Measurements from ENCODE around the gene MAGT1.
"Not testable (repeated sequence)": the region's sequence is repeated elsewhere in the genome, so short reads cannot be mapped to it uniquely, and the experiment has no call there.

Gene MAGT1

GRCh38 chrX:77831544-77831943 is 63.7 kb downstream of the MAGT1 start:
- not testable (repeated sequence) for DNase-seq (ENCODE audit: low read depth in 2 of 2)

GRCh38 chrX:77821989-77822388 is 73.2 kb downstream of the MAGT1 start:
- DNase-seq (ENCODE audit: low read depth in 2 of 2): not testable (repeated sequence)

GRCh38 chrX:77820091-77820727 is 75.0 kb downstream of the MAGT1 start:
- DNase-seq (ENCODE audit: low read depth in 2 of 2): no peak

DNA sequence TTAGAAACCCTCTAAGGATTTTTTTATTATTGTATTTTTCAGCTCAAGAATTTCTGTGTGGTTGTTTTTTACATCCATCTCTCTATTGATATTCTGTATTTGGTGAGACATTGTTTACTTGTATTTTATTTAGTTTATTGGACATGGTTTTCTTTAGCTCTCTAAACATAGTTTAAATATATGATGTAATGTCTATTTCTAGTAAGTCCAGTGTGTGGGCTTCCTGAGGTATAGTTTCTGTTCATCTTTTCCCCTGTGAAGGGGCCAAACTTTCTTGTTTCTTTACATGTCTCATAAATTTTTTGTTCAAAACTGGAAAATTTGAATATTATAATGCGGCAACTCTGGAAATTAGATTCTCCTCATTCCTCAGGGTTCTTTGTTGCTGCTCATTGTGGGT is 81.0 kb downstream of the MAGT1 start:
- DNase-seq (ENCODE audit: low read depth in 2 of 2): no peak

DNA sequence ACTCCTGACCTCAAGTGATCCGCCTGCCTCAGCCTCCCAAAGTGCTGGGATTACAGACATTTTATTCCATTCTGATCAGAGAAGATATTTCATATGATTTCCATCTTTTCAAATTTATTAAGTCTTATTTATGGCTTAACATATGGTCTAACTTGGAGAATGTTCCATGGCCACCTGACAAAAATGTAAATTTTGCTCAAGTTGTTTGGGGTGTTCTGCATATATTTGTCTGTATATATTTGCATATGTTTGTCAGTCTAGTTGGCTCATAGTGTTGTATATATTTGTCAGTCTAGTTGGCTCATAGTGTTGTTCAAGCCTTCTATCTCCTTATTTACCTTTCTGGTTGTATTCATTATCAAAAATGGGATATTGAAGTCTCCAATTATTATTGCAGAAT is 93.0 kb downstream of the MAGT1 start:
- DNase-seq (ENCODE audit: low read depth in 2 of 2): no peak

DNA sequence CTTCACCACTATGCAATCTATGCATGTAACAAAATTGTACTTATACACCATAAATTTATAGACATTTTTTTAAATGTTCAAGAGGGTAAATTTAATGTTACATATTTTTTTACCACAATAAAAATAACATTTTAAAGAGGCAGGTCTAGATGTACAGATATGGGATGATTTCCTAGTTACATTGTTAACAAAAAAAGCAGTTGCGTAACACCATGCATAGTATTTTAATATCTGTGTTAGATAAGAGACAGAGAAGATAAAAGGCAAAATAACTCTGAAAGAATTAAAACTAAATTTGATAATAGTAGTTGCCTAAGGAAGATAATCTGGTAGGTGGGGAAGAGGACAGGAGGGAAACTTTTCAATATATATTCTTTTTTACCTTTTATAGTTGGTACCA is 100.1 kb downstream of the MAGT1 start:
- no peak for DNase-seq (ENCODE audit: low read depth in 2 of 2)

DNA sequence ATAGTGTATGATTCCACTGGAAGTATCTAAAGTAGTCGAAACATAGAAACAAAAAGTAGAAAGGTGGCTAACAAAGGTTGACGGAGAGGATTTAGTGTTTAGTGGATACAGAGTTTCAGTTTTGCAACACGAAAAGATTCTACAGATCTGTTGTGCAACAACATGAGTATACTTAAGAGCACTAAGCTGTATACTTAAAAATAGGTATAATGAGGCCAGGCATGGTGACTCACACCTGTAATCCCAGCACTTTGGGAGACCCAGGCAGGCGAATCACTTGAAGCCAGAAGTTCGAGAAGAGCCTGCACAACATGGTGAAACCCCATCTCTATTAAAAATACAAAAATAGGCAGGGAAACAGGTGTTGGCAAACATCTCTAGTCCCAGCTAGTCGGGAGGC is 101.3 kb downstream of the MAGT1 start:
- no peak for DNase-seq (ENCODE audit: low read depth in 2 of 2)

DNA sequence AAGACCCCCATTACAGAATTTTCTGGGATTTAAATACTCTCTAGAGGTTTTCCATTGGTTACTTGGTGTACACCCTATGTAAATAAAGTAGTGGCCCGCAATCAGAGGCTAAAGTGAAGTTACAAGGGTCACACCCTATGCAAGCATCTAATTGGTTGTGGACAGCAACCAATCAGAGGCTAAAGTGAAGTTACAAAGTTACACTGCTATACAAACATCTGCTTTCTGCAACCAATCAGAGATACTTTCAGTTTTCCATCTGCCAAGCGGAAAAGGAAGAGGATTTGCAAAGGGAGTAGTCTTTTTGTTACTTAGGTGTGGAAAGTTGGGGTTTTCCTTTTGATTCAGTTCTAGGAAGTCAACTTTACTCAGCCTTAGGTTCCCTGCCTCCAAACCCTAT is 107.2 kb downstream of the MAGT1 start:
- no peak for DNase-seq (ENCODE audit: low read depth in 2 of 2)

- no peak for DNase-seq (ENCODE audit: low read depth in 2 of 2)
These were observed 108.9 kb downstream of the MAGT1 start for GRCh38 chrX:77786365-77786680.

DNA sequence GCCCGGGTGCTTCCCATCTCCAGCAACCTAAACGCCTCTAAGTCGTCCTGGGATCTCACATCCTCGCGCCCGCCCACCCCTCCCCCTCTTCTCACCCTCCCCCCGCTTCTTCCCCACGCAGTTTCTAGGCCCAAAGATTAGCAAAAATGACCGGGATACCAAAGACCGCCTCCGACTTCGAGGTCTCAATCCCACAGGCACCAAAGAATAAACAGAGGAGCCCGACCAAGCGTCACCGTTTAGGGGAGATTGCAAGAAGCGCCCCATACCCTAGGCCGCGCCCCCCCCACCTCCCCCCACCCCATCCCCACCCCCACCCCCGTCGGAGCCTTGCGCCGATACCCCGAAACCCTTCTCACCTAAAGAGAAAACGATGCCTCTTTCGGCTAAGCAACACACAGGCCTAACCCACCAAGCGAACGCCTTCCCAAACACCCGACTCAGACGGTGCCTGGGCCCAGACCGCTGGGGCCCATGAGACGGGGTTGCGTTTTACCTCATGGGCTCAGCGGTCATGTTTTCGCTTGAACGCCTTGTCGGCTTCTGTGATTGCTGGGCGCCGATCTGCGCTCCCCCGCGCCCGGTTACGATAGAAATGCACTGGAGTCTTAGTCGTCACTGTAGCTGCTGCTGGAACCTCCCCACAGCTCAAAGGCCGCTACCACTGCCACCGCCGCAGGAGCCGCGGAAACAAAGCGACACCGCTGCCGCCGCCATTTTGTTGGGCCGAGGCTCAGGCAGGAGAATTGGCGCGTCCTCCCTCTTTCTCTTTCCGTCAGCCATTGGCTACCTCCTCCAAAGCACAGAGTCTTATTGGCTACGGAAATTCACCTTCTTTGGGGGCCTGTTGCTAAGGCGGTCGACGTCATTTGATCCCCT is 109.5 kb downstream of the MAGT1 start, which contains the start of gene ATRX:
Gene ATRX (minus strand): TSS at position 731 of the 879 bp plus-strand sequence. CDS start 215 bp downstream, at position 516.
- peak; percentile 46 to 51 for DNase-seq (ENCODE audit: low read depth in 2 of 2)

- DNase-seq (ENCODE audit: low read depth in 2 of 2): no peak
These were observed 115.5 kb downstream of the MAGT1 start for GRCh38 chrX:77779695-77780094.

GRCh38 chrX:77776659-77777058 is 118.6 kb downstream of the MAGT1 start:
- DNase-seq (ENCODE audit: low read depth in 2 of 2): no peak
